ENCODE data around the gene SOWAHA. TPM values are rescaled to one million over a fixed set of nuclear protein-coding genes. Genes with fewer than 3 reads are reported as not detected.
A peak's percentile ranks its signal among the peaks of the same experiment; 100 is the strongest.

Gene SOWAHA
- total RNA-seq, 1 donor from 2014 or later: not detected

DNA sequence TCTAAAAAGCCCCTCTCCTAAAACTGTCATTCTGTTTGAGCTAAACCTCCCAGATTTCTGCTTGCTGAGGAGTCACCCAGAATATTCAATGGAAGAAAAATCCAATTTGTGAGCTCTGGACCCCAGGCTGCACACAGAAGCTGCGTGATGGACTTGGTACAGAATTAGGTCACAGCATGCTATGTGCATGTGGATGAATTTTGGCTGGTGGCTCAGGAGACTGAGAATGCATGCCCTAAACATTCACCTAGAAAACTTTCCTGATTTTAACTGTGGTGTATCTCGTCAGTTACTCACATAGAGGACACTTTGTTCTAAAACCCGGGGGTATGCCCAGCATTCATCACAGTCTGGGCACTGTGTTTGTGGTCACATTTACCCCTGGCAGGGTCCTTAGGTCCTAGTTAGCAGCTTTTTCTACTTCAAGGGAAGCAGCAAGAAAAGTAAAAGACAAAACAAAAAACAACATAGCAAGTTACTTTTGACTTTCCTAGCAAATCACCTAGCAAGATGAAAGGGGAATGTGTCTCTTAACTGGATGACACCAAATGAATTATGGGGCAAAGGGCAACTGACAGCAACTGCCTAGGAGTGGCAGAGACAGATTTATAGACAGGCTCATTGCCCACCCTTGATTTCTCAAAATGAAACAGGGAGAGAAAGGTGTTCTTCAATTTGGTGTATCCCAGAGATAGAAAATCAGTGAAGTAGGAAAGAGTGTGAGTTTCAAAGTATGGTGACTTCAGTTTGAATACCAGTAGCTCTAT lies 25.6 kb downstream of the SOWAHA start:
- Histone ChIP-seq H3K36me3 (ENCODE audit: control insufficient read depth, insufficient read depth, low read length) (no peaks in the 10 kb centered on the region), H3K27me3 (ENCODE audit: control insufficient read depth, insufficient read depth, low read length) (no peaks in the 10 kb centered on the region), H3K4me3 (ENCODE audit: low read depth, low read length) (no peak overlapping the region)
- DNase-seq (ENCODE audit: low read depth) (no peak), FAIRE-seq (no peak)
- no peak for TF ChIP-seq CTCF (IDR thresholded peaks at IDR 0.05; ENCODE audit: insufficient read depth, low read length, severe bottlenecking)

DNA sequence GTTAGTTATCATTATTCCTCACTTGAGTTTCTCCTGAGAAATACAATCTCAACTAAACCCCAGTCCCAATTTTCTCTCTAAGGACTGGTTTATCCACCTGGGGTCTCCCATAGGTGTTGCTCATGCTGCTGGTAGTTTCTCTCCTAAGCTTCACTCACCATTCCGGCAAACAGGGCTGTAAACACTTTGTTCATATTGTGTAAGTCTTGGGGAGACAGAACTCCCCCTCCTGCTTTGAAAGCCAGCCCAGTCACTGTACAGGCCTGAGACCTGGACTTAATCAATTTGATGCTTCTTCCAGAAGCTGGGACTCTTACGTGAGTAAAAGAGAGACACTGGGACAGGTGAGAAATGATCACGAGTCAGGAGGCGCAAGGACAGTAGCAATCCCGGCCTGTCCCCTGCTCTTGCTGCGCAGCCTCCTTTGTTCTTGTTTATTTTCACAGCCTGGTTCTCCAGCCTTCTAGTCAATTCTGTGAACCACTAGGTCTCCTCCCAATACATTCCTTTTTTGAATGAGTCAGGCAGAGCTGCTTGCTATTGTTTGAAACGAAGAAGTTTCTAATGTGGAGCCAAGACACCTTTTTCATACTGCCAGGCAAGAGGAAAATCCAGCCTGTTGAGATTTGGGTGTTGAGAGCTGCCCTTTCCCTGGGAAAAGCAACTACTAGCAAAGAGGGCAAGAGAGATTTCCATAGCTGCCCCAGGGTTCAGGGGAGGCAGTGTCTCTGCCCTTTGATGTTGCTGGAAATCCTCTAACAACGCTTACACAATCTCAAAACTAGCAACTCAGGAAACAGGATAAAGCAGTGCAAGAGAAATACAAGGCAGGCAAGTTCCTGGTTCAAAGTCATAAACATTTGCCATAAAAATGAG lies 26.6 kb downstream of the SOWAHA start:
- Histone ChIP-seq H3K27me3 (ENCODE audit: control insufficient read depth, insufficient read depth, low read length) (no peaks in the 10 kb centered on the region), H3K4me3 (ENCODE audit: low read depth, low read length) (no peak overlapping the region), H3K36me3 (ENCODE audit: control insufficient read depth, insufficient read depth, low read length) (no peaks in the 10 kb centered on the region)
- peak; percentile 56 for DNase-seq (ENCODE audit: low read depth)
- no peak for FAIRE-seq
- no peak for TF ChIP-seq CTCF (IDR thresholded peaks at IDR 0.05; ENCODE audit: insufficient read depth, low read length, severe bottlenecking)

- TF ChIP-seq CTCF (IDR thresholded peaks at IDR 0.05; ENCODE audit: insufficient read depth, low read length, severe bottlenecking): no peak
- no peak overlapping the region for H3K4me3 ChIP-seq (ENCODE audit: low read depth, low read length)
- no peaks in the 10 kb centered on the region for H3K36me3 ChIP-seq (ENCODE audit: control insufficient read depth, insufficient read depth, low read length)
- DNase-seq (ENCODE audit: low read depth) (no peak), FAIRE-seq (no peak)
- H3K27me3 ChIP-seq (ENCODE audit: control insufficient read depth, insufficient read depth, low read length): no peaks in the 10 kb centered on the region
Measured at GRCh38 chr5:132840313-132840712, 27.2 kb downstream of the SOWAHA start.

DNA sequence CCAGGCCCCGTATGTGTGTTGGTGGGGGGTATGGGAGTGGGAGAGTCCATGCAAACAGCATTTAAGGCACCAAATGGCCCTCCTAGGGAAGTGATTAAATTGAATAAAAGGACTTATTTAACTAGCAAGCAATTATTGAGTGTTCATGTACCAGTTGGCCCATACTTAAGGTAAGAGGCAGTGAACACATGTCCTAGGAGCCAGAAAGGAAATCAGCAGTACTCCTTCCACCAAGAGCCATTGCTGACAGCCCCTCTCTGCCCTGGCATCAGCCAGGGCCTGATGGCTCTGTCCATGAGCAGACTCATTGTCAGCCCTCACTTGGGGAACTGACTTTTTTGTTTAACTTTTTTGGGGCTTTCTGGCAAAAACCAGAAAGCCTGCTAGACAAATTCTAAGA lies 27.8 kb downstream of the SOWAHA start:
- Histone ChIP-seq H3K36me3 (ENCODE audit: control insufficient read depth, insufficient read depth, low read length) (no peaks in the 10 kb centered on the region), H3K4me3 (ENCODE audit: low read depth, low read length) (no peak overlapping the region), H3K27me3 (ENCODE audit: control insufficient read depth, insufficient read depth, low read length) (no peaks in the 10 kb centered on the region)
- FAIRE-seq (no peak), DNase-seq (ENCODE audit: low read depth) (no peak)
- TF ChIP-seq CTCF (IDR thresholded peaks at IDR 0.05; ENCODE audit: insufficient read depth, low read length, severe bottlenecking): no peak

- Histone ChIP-seq H3K4me3 (ENCODE audit: low read depth, low read length) (no peak overlapping the region), H3K36me3 (ENCODE audit: control insufficient read depth, insufficient read depth, low read length) (no peaks in the 10 kb centered on the region), H3K27me3 (ENCODE audit: control insufficient read depth, insufficient read depth, low read length) (no peaks in the 10 kb centered on the region)
- DNase-seq (ENCODE audit: low read depth) (peak; percentile 64), FAIRE-seq (no peak)
- no peak for TF ChIP-seq CTCF (IDR thresholded peaks at IDR 0.05; ENCODE audit: insufficient read depth, low read length, severe bottlenecking)
Measured at GRCh38 chr5:132841305-132841704, 28.2 kb downstream of the SOWAHA start.

Measured in bronchial epithelial cell (primary cell).